Liver (tissue), 9 donors: Measurements from ENCODE around the gene WDFY1. TPM values are rescaled to one million over a fixed set of nuclear protein-coding genes. Genes with fewer than 3 reads are reported as not detected.

Experiments
- DNase-seq: peaks from one replicate; pipeline ENCODE4 v3.0.0-alpha.2; 2017; ENCODE audit warnings: low spot score
- H3K27ac ChIP-seq, 2 donors: one replicate each; pipeline ENCODE4 v1.7.0; 2013; ENCODE audit warnings: inconsistent platforms in 2 of 2, low read length in 2 of 2, control low read depth in 1 of 2, low read depth in 1 of 2, mild to moderate bottlenecking in 1 of 2
- H3K27me3 ChIP-seq, 4 donors: one replicate each; pipeline versions ENCODE4 v1.6.1 to v1.7.0; 2013; ENCODE audit warnings: low read length in 3 of 4, inconsistent platforms in 1 of 4, mild to moderate bottlenecking in 1 of 4, moderate library complexity in 1 of 4; ENCODE audit not compliant: control insufficient read depth in 4 of 4, insufficient read depth in 4 of 4
- H3K36me3 ChIP-seq, 4 donors: one replicate each; pipeline versions ENCODE4 v1.6.1 to v1.7.0; 2013; ENCODE audit warnings: low read length in 3 of 4, mild to moderate bottlenecking in 3 of 4, low read depth in 1 of 4, moderate library complexity in 1 of 4; ENCODE audit not compliant: control insufficient read depth in 4 of 4, insufficient read depth in 3 of 4
- H3K4me1 ChIP-seq, 4 donors: one replicate each; pipeline versions ENCODE4 v1.6.1 to v1.7.0; 2013; ENCODE audit warnings: low read length in 3 of 4, mild to moderate bottlenecking in 3 of 4, moderate library complexity in 1 of 4; ENCODE audit not compliant: control insufficient read depth in 4 of 4, insufficient read depth in 4 of 4
- H3K4me3 ChIP-seq, 3 donors: one replicate each; pipeline versions ENCODE4 v1.6.1 to v1.7.0; 2013; ENCODE audit warnings: low read length in 3 of 3, control low read depth in 1 of 3, low read depth in 1 of 3, mild to moderate bottlenecking in 1 of 3
- H3K9ac ChIP-seq, 2 donors: one replicate each; pipeline ENCODE4 v1.7.0; 2013; ENCODE audit warnings: low read length in 2 of 2, mild to moderate bottlenecking in 2 of 2, moderate library complexity in 2 of 2, control low read depth in 1 of 2, low read depth in 1 of 2
- H3K9me3 ChIP-seq, 4 donors: one replicate each; pipeline versions ENCODE4 v1.6.1 to v1.7.0; 2013; ENCODE audit warnings: low read length in 3 of 4; ENCODE audit not compliant: control insufficient read depth in 4 of 4
- ATF3 ChIP-seq: IDR thresholded peaks from 2 replicates; pipeline ENCODE4 v1.6.1; 2016; ENCODE audit warnings: antibody characterized with exemption
- EGR1 ChIP-seq, 2 donors: IDR thresholded peaks; 2 replicates each; pipeline ENCODE4 v1.6.1; 2016 to 2018; ENCODE audit warnings: antibody characterized with exemption in 2 of 2, low read depth in 2 of 2
- FOXA1 ChIP-seq: IDR thresholded peaks from 2 replicates; pipeline ENCODE4 v1.6.1; 2016; ENCODE audit warnings: antibody characterized with exemption
- FOXA2 ChIP-seq: IDR thresholded peaks from 2 replicates; pipeline ENCODE4 v1.6.1; 2016; ENCODE audit warnings: antibody characterized with exemption
- GABPA ChIP-seq, 2 donors: IDR thresholded peaks in 1 of 2; conservative IDR thresholded peaks in 1 of 2; 2 replicates each; pipeline ENCODE4 v1.6.1; 2016; ENCODE audit warnings: antibody characterized with exemption in 2 of 2, mild to moderate bottlenecking in 1 of 2, moderate library complexity in 1 of 2
- HNF4A ChIP-seq, 2 donors: conservative IDR thresholded peaks; 2 replicates each; pipeline ENCODE4 v1.6.1; 2016; ENCODE audit warnings: antibody characterized with exemption in 2 of 2, mild to moderate bottlenecking in 2 of 2
- HNF4G ChIP-seq: IDR thresholded peaks from 2 replicates; pipeline ENCODE4 v1.6.1; 2016; ENCODE audit warnings: antibody characterized with exemption
- JUND ChIP-seq, 2 donors: IDR thresholded peaks; 2 replicates each; pipeline ENCODE4 v1.6.1; 2016; ENCODE audit warnings: antibody characterized with exemption in 2 of 2
- MAX ChIP-seq: IDR thresholded peaks from 2 replicates; pipeline ENCODE4 v1.6.1; 2016; ENCODE audit warnings: antibody characterized with exemption
- NR2F2 ChIP-seq: IDR thresholded peaks from 2 replicates; pipeline ENCODE4 v1.6.1; 2016; ENCODE audit warnings: antibody characterized with exemption
- RAD21 ChIP-seq, 2 donors: IDR thresholded peaks; 2 replicates each; pipeline ENCODE4 v1.6.1; 2016; ENCODE audit warnings: antibody characterized with exemption in 2 of 2, mild to moderate bottlenecking in 2 of 2
- RXRA ChIP-seq, 2 donors: IDR thresholded peaks; 2 replicates each; pipeline ENCODE4 v1.6.1; 2017 to 2018; ENCODE audit warnings: antibody characterized with exemption in 2 of 2, mild to moderate bottlenecking in 1 of 2
- SP1 ChIP-seq: IDR thresholded peaks from 2 replicates; pipeline ENCODE4 v1.6.1; 2018; ENCODE audit warnings: antibody characterized with exemption, mild to moderate bottlenecking
- TAF1 ChIP-seq: conservative IDR thresholded peaks from 2 replicates; pipeline ENCODE4 v1.6.1; 2016; ENCODE audit warnings: antibody characterized with exemption, mild to moderate bottlenecking
- ZBTB33 ChIP-seq: IDR thresholded peaks from 2 replicates; pipeline ENCODE4 v1.6.1; 2016; ENCODE audit warnings: antibody characterized with exemption
- WGBS: extraction: QIAGEN DNeasy Blood & Tissue Kit; methylation state at CpG from one replicate; pipeline ENCODE4 v1.1.7; 2013; 5-methylcytosine and 5-hydroxymethylcytosine counted together
- polyA plus RNA-seq, 2 donors: library from polyadenylated mRNA; stranded (reverse) in 1 of 2; unstranded in 1 of 2; fragments of 200-250 nt in 1 of 2; fragments of >200 nt in 1 of 2; fragmentation: Nextera tagmentation in 1 of 2; extraction: Ambion mirVana in 1 of 2; gene quantifications; one replicate each; pipeline versions ENCODE4 v1.2.1 to v1.2.3, GENCODE V29; 2013 to 2015
- total RNA-seq, 2 donors: library from RNA; depleted of rRNA; stranded (reverse); fragments of >200 nt; gene quantifications; one replicate each; pipeline ENCODE4 v1.2.3, GENCODE V29; 2014
- donor health status: healthy.
- donor health status: healthy.
- donor health status: healthy.
- donor health status: healthy.
- donor health status: healthy.

The WDFY1 gene
- total and polyA plus RNA-seq, 4 donors, result 12.0 to 34.2 (median 24.1) TPM

GRCh38 chr2:223950448-223951347, 5.6 kb upstream of the WDFY1 start:
- no peak overlapping the region for H3K4me3 ChIP-seq
- TF ChIP-seq SP1 (no peak), FOXA1 (no peak), EGR1 (IDR thresholded peaks at IDR 0.05; ENCODE audit: low read depth in 2 of 2) (no peak), JUND (IDR thresholded peaks at IDR 0.05) (no peak), FOXA2 (no peak)
- no peak overlapping the region for H3K27ac ChIP-seq
- WGBS, result 72% methylated on average over 3 of the region's 3 CpGs
- H3K27me3 ChIP-seq, result no peaks in the 10 kb centered on the region
- no peak for DNase-seq
- H3K4me1 ChIP-seq, result no peaks in the 10 kb centered on the region
- no peaks in the 10 kb centered on the region for H3K36me3 ChIP-seq
- no peaks in the 10 kb centered on the region for H3K9me3 ChIP-seq
- no peak overlapping the region for H3K9ac ChIP-seq

GRCh38 chr2:223949241-223949840, 4.2 kb upstream of the WDFY1 start:
- TF ChIP-seq FOXA2 (no peak), SP1 (no peak), HNF4A (conservative IDR thresholded peaks at IDR 0.05) (no peak), ZBTB33 (no peak), RXRA (IDR thresholded peaks at IDR 0.05) (no peak), RAD21 (IDR thresholded peaks at IDR 0.05) (no peak), ATF3 (no peak), FOXA1 (no peak), EGR1 (IDR thresholded peaks at IDR 0.05; ENCODE audit: low read depth in 2 of 2) (no peak), MAX (no peak), HNF4G (no peak), JUND (IDR thresholded peaks at IDR 0.05) (no peak), GABPA (IDR thresholded peaks at IDR 0.05 in 1 of 2, conservative IDR thresholded peaks at IDR 0.05 in 1 of 2) (no peak), TAF1 (no peak), NR2F2 (no peak)
- DNase-seq, result no peak
- WGBS, result 62% methylated on average over 3 of the region's 3 CpGs
- no peaks in the 10 kb centered on the region for H3K9me3 ChIP-seq
- no peaks in the 10 kb centered on the region for H3K27me3 ChIP-seq
- H3K27ac ChIP-seq, result no peak overlapping the region
- no peak overlapping the region for H3K4me3 ChIP-seq
- no peaks in the 10 kb centered on the region for H3K36me3 ChIP-seq
- no peak overlapping the region for H3K9ac ChIP-seq
- peaks cover 0 to 3% (median 1%) of the 10 kb centered on the region in 4 donors for H3K4me1 ChIP-seq

- Histone ChIP-seq H3K4me3 (no peak overlapping the region), H3K27ac (no peak overlapping the region), H3K9ac (no peak overlapping the region), H3K9me3 (no peaks in the 10 kb centered on the region), H3K36me3 (no peaks in the 10 kb centered on the region), H3K27me3 (no peaks in the 10 kb centered on the region), H3K4me1 (peaks cover 0 to 14% (median 9%) of the 10 kb centered on the region in 4 donors)
- DNase-seq, result no peak
- WGBS, result 67% methylated on average over 5 of the region's 5 CpGs
- TF ChIP-seq RXRA (IDR thresholded peaks at IDR 0.05) (no peak), RAD21 (IDR thresholded peaks at IDR 0.05) (no peak), ZBTB33 (no peak), TAF1 (no peak), FOXA2 (no peak)
Measured at GRCh38 chr2:223947711-223948205, 2.6 kb upstream of the WDFY1 start.
